Measurements from ENCODE around the gene HILPDA.
"Not testable (repeated sequence)": the region's sequence is repeated elsewhere in the genome, so short reads cannot be mapped to it uniquely, and the experiment has no call there.

The HILPDA gene

GRCh38 chr7:128452552-128452951 lies 3.1 kb upstream of the HILPDA start:
- peaks cover 34% of the 10 kb centered on the region for H3K4me1 ChIP-seq (ENCODE audit: control insufficient read depth, insufficient read depth, low read length)
- H3K4me3 ChIP-seq (ENCODE audit: low read depth, low read length) = no peak overlapping the region
- no peaks in the 10 kb centered on the region for H3K27me3 ChIP-seq (ENCODE audit: control insufficient read depth, insufficient read depth, low read length)
- H3K9me3 ChIP-seq (ENCODE audit: control insufficient read depth, insufficient read depth, low read length) = no peaks in the 10 kb centered on the region
- H3K9ac ChIP-seq (ENCODE audit: low read depth, low read length) = no peak overlapping the region
- H3K36me3 ChIP-seq (ENCODE audit: control insufficient read depth, insufficient read depth, low read length) = peaks cover 8% of the 10 kb centered on the region
- H3K27ac ChIP-seq (ENCODE audit: low read depth, low read length) = no peak overlapping the region

GRCh38 chr7:128453836-128454804 lies 1.6 kb upstream of the HILPDA start:
- H3K4me3 ChIP-seq (ENCODE audit: low read depth, low read length) = peak overlapping the region; percentile 56
- H3K9me3 ChIP-seq (ENCODE audit: control insufficient read depth, insufficient read depth, low read length) = no peaks in the 10 kb centered on the region
- peaks cover 34% of the 10 kb centered on the region for H3K4me1 ChIP-seq (ENCODE audit: control insufficient read depth, insufficient read depth, low read length)
- no peaks in the 10 kb centered on the region for H3K27me3 ChIP-seq (ENCODE audit: control insufficient read depth, insufficient read depth, low read length)
- H3K9ac ChIP-seq (ENCODE audit: low read depth, low read length) = peak overlapping the region; percentile 24; the same call in 1 of the 2 replicates
- peak overlapping the region; percentile 87 for H3K27ac ChIP-seq (ENCODE audit: low read depth, low read length)
- peaks cover 21% of the 10 kb centered on the region for H3K36me3 ChIP-seq (ENCODE audit: control insufficient read depth, insufficient read depth, low read length)

DNA sequence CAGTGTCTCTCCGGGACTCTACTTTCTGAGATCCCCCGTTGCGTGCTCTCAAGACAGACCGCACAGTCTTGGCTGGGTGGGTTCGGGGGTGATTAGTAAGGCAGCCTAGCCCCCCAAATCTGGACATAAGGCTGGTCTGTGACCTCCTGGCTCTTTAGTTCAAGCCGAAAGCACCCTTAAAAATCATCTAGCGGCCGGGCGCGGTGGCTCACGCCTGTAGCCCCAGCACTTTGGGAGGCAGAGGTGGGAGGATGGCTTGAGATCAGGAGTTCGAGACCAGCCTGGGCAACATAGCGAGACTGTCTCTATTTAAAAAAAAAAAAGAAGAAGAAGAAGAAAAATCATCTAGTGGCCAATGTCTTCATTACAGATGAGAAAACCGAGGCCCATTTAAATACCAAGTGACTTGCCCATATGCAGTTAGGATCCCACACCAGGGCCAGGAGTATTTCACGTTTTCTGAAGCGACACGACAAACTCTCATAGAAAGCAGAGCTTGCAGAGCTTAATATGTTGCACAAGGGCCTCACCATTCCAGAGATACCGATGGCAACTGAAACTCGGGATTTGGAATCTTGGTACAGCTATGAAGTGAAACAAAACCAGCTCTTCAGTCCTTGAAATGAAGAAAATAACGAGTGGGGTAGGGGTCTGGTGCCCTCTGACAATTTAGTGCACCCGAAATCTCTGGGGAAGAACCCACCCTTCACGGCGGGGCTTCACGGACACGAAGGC lies 703 bp upstream of the HILPDA start:
- Histone ChIP-seq H3K4me1 (ENCODE audit: control insufficient read depth, insufficient read depth, low read length) (peaks cover 34% of the 10 kb centered on the region), H3K9me3 (ENCODE audit: control insufficient read depth, insufficient read depth, low read length) (no peaks in the 10 kb centered on the region), H3K36me3 (ENCODE audit: control insufficient read depth, insufficient read depth, low read length) (peaks cover 21% of the 10 kb centered on the region)

GRCh38 chr7:128456255-128456725 lies 612 bp downstream of the HILPDA start:
- peaks cover 21% of the 10 kb centered on the region for H3K36me3 ChIP-seq (ENCODE audit: control insufficient read depth, insufficient read depth, low read length)
- peak overlapping the region; percentile 97 for H3K9ac ChIP-seq (ENCODE audit: low read depth, low read length)
- peak overlapping the region; percentile 100 for H3K4me3 ChIP-seq (ENCODE audit: low read depth, low read length)
- H3K4me1 ChIP-seq (ENCODE audit: control insufficient read depth, insufficient read depth, low read length) = peaks cover 34% of the 10 kb centered on the region
- no peaks in the 10 kb centered on the region for H3K9me3 ChIP-seq (ENCODE audit: control insufficient read depth, insufficient read depth, low read length)
- H3K27me3 ChIP-seq (ENCODE audit: control insufficient read depth, insufficient read depth, low read length) = no peaks in the 10 kb centered on the region
- H3K27ac ChIP-seq (ENCODE audit: low read depth, low read length) = peak overlapping the region; percentile 97

More for the DNA sequence above, 703 bp upstream of the HILPDA start:
- Histone ChIP-seq H3K9ac (ENCODE audit: low read depth, low read length) (peak overlapping the region; percentile 97; the same call in 1 of the 2 replicates), H3K27ac (ENCODE audit: low read depth, low read length) (peak overlapping the region; percentile 97), H3K27me3 (ENCODE audit: control insufficient read depth, insufficient read depth, low read length) (no peaks in the 10 kb centered on the region), H3K4me3 (ENCODE audit: low read depth, low read length) (peak overlapping the region; percentile 100)

DNA sequence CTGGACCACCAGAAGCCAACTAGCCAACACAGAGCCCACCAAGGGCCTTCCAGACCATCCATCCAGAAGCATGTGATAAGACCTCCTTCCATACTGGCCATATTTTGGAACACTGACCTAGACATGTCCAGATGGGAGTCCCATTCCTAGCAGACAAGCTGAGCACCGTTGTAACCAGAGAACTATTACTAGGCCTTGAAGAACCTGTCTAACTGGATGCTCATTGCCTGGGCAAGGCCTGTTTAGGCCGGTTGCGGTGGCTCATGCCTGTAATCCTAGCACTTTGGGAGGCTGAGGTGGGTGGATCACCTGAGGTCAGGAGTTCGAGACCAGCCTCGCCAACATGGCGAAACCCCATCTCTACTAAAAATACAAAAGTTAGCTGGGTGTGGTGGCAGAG lies 1.7 kb downstream of the HILPDA start:
- not testable (repeated sequence) for H3K27ac ChIP-seq (ENCODE audit: low read depth, low read length); H3K9ac ChIP-seq (ENCODE audit: low read depth, low read length); H3K27me3 ChIP-seq (ENCODE audit: control insufficient read depth, insufficient read depth, low read length); H3K9me3 ChIP-seq (ENCODE audit: control insufficient read depth, insufficient read depth, low read length)
- Histone ChIP-seq H3K4me3 (ENCODE audit: low read depth, low read length) (peak overlapping the region; percentile 100), H3K36me3 (ENCODE audit: control insufficient read depth, insufficient read depth, low read length) (peaks cover 21% of the 10 kb centered on the region), H3K4me1 (ENCODE audit: control insufficient read depth, insufficient read depth, low read length) (peaks cover 25% of the 10 kb centered on the region)

- no peaks in the 10 kb centered on the region for H3K27me3 ChIP-seq (ENCODE audit: control insufficient read depth, insufficient read depth, low read length)
- H3K9ac ChIP-seq (ENCODE audit: low read depth, low read length) = no peak overlapping the region
- no peak overlapping the region for H3K27ac ChIP-seq (ENCODE audit: low read depth, low read length)
- no peaks in the 10 kb centered on the region for H3K9me3 ChIP-seq (ENCODE audit: control insufficient read depth, insufficient read depth, low read length)
- H3K36me3 ChIP-seq (ENCODE audit: control insufficient read depth, insufficient read depth, low read length) = peaks cover 21% of the 10 kb centered on the region
- peaks cover 20% of the 10 kb centered on the region for H3K4me1 ChIP-seq (ENCODE audit: control insufficient read depth, insufficient read depth, low read length)
- no peak overlapping the region for H3K4me3 ChIP-seq (ENCODE audit: low read depth, low read length)
Measured at GRCh38 chr7:128458956-128459355, 3.3 kb downstream of the HILPDA start.

DNA sequence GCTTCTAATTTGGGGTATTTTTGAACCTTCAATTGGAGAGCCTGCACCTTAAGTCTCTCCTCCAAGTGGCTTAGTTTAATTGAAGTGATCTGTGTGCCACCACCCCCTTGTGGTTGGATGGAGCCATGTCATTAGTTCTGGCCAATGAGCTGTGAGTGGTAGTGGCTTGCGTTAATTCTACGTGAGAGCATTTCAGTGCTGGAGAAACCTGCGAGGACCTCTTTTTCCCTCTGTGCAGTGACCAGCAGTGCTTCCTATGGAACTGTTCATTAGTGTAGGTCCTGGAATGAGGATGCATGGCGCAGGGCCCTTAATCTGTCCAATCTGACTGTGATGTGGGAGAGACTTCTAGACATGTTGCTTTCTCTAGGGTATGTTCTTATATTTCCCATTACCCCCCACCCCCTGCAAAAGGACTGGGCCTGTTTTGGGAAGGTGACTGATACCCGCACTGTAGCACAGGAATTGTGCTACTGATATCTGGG lies 3.8 kb downstream of the HILPDA start:
- peaks cover 21% of the 10 kb centered on the region for H3K36me3 ChIP-seq (ENCODE audit: control insufficient read depth, insufficient read depth, low read length)
- H3K4me3 ChIP-seq (ENCODE audit: low read depth, low read length) = no peak overlapping the region
- H3K9ac ChIP-seq (ENCODE audit: low read depth, low read length) = no peak overlapping the region
- H3K4me1 ChIP-seq (ENCODE audit: control insufficient read depth, insufficient read depth, low read length) = peaks cover 15% of the 10 kb centered on the region
- H3K27ac ChIP-seq (ENCODE audit: low read depth, low read length) = no peak overlapping the region
- H3K9me3 ChIP-seq (ENCODE audit: control insufficient read depth, insufficient read depth, low read length) = no peaks in the 10 kb centered on the region
- H3K27me3 ChIP-seq (ENCODE audit: control insufficient read depth, insufficient read depth, low read length) = no peaks in the 10 kb centered on the region

- no peaks in the 10 kb centered on the region for H3K9me3 ChIP-seq (ENCODE audit: control insufficient read depth, insufficient read depth, low read length)
- H3K27ac ChIP-seq (ENCODE audit: low read depth, low read length) = no peak overlapping the region
- no peak overlapping the region for H3K9ac ChIP-seq (ENCODE audit: low read depth, low read length)
- no peaks in the 10 kb centered on the region for H3K27me3 ChIP-seq (ENCODE audit: control insufficient read depth, insufficient read depth, low read length)
- no peak overlapping the region for H3K4me3 ChIP-seq (ENCODE audit: low read depth, low read length)
- H3K4me1 ChIP-seq (ENCODE audit: control insufficient read depth, insufficient read depth, low read length) = no peaks in the 10 kb centered on the region
- peaks cover 14% of the 10 kb centered on the region for H3K36me3 ChIP-seq (ENCODE audit: control insufficient read depth, insufficient read depth, low read length)
Measured at GRCh38 chr7:128462460-128462859, 6.8 kb downstream of the HILPDA start.

GRCh38 chr7:128463345-128463744 lies 7.7 kb downstream of the HILPDA start:
- H3K9ac ChIP-seq (ENCODE audit: low read depth, low read length); H3K4me3 ChIP-seq (ENCODE audit: low read depth, low read length); H3K9me3 ChIP-seq (ENCODE audit: control insufficient read depth, insufficient read depth, low read length): not testable (repeated sequence)

DNA sequence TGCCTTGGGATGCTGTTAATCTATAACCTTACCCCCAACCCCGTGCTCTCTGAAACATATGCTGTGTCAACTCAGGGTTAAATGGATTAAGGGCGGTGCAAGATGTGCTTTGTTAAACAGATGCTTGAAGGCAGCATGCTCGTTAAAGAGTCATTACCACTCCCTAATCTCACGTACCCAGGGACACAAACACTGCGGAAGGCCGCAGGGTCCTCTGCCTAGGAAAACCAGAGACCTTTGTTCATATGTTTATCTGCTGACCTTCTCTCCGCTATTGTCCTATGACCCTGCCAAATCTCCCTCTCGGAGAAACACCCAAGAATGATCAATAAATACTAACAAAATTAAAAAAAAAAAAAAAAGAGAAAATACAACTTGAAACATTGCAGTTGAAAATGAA lies 8.3 kb downstream of the HILPDA start:
- H3K27me3 ChIP-seq (ENCODE audit: control insufficient read depth, insufficient read depth, low read length); H3K9ac ChIP-seq (ENCODE audit: low read depth, low read length); H3K36me3 ChIP-seq (ENCODE audit: control insufficient read depth, insufficient read depth, low read length); H3K27ac ChIP-seq (ENCODE audit: low read depth, low read length); H3K9me3 ChIP-seq (ENCODE audit: control insufficient read depth, insufficient read depth, low read length); H3K4me1 ChIP-seq (ENCODE audit: control insufficient read depth, insufficient read depth, low read length); H3K4me3 ChIP-seq (ENCODE audit: low read depth, low read length): not testable (repeated sequence)

More at GRCh38 chr7:128463345-128463744, 7.7 kb downstream of the HILPDA start:
- not testable (repeated sequence) for H3K27me3 ChIP-seq (ENCODE audit: control insufficient read depth, insufficient read depth, low read length); H3K27ac ChIP-seq (ENCODE audit: low read depth, low read length); H3K36me3 ChIP-seq (ENCODE audit: control insufficient read depth, insufficient read depth, low read length); H3K4me1 ChIP-seq (ENCODE audit: control insufficient read depth, insufficient read depth, low read length)

GRCh38 chr7:128466871-128467270 lies 11.2 kb downstream of the HILPDA start:
- not testable (repeated sequence) for H3K4me3 ChIP-seq (ENCODE audit: low read depth, low read length); H3K4me1 ChIP-seq (ENCODE audit: control insufficient read depth, insufficient read depth, low read length); H3K27me3 ChIP-seq (ENCODE audit: control insufficient read depth, insufficient read depth, low read length); H3K9ac ChIP-seq (ENCODE audit: low read depth, low read length); H3K27ac ChIP-seq (ENCODE audit: low read depth, low read length); H3K9me3 ChIP-seq (ENCODE audit: control insufficient read depth, insufficient read depth, low read length); H3K36me3 ChIP-seq (ENCODE audit: control insufficient read depth, insufficient read depth, low read length)

All from HUES48 (cell line).